Mesodermal cell (in vitro differentiated cells): Measurements from ENCODE around the gene USP49.
"Not testable (repeated sequence)": the region's sequence is repeated elsewhere in the genome, so short reads cannot be mapped to it uniquely, and the experiment has no call there.

Source experiments
- H3K27ac ChIP-seq: 2 replicates; pipeline ENCODE4 v1.7.0; 2013; ENCODE audit warnings: mild to moderate bottlenecking, low read depth, low read length, moderate library complexity; ENCODE audit not compliant: severe bottlenecking
- H3K36me3 ChIP-seq: 2 replicates; pipeline ENCODE4 v1.7.1; 2013; ENCODE audit warnings: mild to moderate bottlenecking, low read length, moderate library complexity; ENCODE audit not compliant: control insufficient read depth, insufficient read depth
- H3K4me1 ChIP-seq: one replicate; pipeline ENCODE4 v1.7.1; 2013; ENCODE audit warnings: mild to moderate bottlenecking, low read length; ENCODE audit not compliant: insufficient read depth, control insufficient read depth, poor library complexity, severe bottlenecking
- H3K4me3 ChIP-seq: 2 replicates; pipeline ENCODE4 v1.7.0; 2013; ENCODE audit warnings: low read length, control low read depth, mild to moderate bottlenecking; ENCODE audit not compliant: insufficient read depth, poor library complexity, severe bottlenecking; ENCODE audit errors: extremely low read depth
- H3K9me3 ChIP-seq: 2 replicates; pipeline ENCODE4 v1.7.1; 2013; ENCODE audit warnings: mild to moderate bottlenecking, low read length, moderate library complexity; ENCODE audit not compliant: control insufficient read depth
- WGBS, 2 experiments: methylation state at CpG; one replicate each; pipeline ENCODE4 v1.1.5; 2013; ENCODE audit warnings: missing lambda C conversion rate in 2 of 2; ENCODE audit not compliant: insufficient coverage in 2 of 2; 5-methylcytosine and 5-hydroxymethylcytosine counted together

USP49 gene

GRCh38 chr6:41811946-41812345, 83.2 kb downstream of the USP49 start:
- 91 to 96% methylated on average over 7 to 13 of the region's 13 CpGs for WGBS, 2 experiments
- H3K4me3 ChIP-seq, H3K9me3 ChIP-seq, H3K36me3 ChIP-seq, H3K4me1 ChIP-seq, H3K27ac ChIP-seq: not testable (repeated sequence)

- Histone ChIP-seq H3K27ac (no peak overlapping the region), H3K4me3 (no peak overlapping the region), H3K4me1 (no peaks in the 10 kb centered on the region), H3K36me3 (no peaks in the 10 kb centered on the region), H3K9me3 (no peaks in the 10 kb centered on the region)
- WGBS, 2 experiments, result 100% methylated on average over 1 of the region's 3 CpGs; no CpG with 5 or more reads in 1 of the 2 experiments
These were observed 84.1 kb downstream of the USP49 start for GRCh38 chr6:41811095-41811494.

GRCh38 chr6:41805830-41806774, 89.1 kb downstream of the USP49 start:
- H3K27ac ChIP-seq, result no peak overlapping the region
- no peaks in the 10 kb centered on the region for H3K4me1 ChIP-seq
- H3K4me3 ChIP-seq, result no peak overlapping the region
- H3K36me3 ChIP-seq, result no peaks in the 10 kb centered on the region
- WGBS, 2 experiments, result 96 to 98% methylated on average over 52 to 73 of the region's 74 CpGs
- no peaks in the 10 kb centered on the region for H3K9me3 ChIP-seq

DNA sequence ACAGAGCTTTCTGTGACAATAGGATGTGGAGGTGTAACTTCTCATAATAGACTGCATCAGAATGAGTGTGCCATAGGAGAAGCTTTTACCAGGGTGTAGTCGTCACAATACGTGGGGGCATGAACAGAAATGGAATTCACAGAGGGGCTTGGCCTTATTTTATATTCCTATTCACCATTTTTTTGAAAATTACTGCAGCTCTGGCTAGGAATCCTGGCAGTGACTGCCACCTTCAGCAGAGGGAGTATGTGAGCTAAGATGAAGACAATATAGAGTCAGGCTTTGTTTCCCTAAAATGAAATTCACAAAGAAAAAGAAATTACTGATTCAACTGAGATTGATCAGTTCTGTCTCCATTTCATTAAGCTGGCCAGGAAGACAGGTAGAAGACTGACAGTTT, 93.8 kb downstream of the USP49 start:
- H3K4me3 ChIP-seq, result no peak overlapping the region
- H3K4me1 ChIP-seq, result peaks cover 8% of the 10 kb centered on the region
- H3K36me3 ChIP-seq, result peaks cover 12% of the 10 kb centered on the region
- H3K27ac ChIP-seq, result no peak overlapping the region
- 69 to 100% methylated on average over 2 of the region's 2 CpGs for WGBS, 2 experiments
- no peaks in the 10 kb centered on the region for H3K9me3 ChIP-seq

GRCh38 chr6:41799559-41799911, 95.6 kb downstream of the USP49 start:
- Histone ChIP-seq H3K4me3 (no peak overlapping the region), H3K36me3 (peaks cover 29% of the 10 kb centered on the region), H3K27ac (no peak overlapping the region), H3K4me1 (peaks cover 8% of the 10 kb centered on the region), H3K9me3 (no peaks in the 10 kb centered on the region)
- WGBS, 2 experiments, result no CpG with 5 or more reads among the region's 2 CpGs

DNA sequence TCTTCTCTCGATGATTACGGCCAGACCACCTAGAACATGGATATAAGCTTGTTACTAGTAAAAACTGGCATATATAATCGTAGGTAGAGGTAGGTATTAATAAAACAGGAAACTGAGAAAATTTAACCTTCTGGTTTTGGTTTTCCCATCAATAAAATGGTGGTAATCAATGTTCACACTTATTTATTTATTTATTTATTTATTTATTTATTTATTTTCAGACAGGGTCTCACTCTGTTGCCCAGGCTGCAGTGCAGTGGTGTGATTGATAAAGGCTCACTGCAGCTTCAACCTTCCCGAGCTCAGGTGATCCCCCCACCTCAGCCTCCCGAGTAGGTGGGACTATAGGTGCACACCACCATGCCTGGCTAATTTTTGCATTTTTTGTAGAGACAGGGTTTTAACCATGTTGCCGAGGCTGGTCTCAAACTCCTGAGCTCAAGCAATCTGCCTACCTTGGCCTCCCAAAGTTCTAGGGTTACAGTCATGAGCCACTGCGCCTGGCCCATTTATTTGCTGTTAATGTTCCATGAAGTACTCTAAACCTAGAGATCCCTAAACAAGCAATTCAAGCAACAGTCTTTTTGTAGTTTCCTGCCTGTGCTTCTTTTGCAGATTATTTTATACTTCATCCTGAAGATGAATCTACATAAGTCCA, 96.1 kb downstream of the USP49 start:
- no peak overlapping the region for H3K27ac ChIP-seq
- no peaks in the 10 kb centered on the region for H3K9me3 ChIP-seq
- no peak overlapping the region for H3K4me3 ChIP-seq
- H3K4me1 ChIP-seq, result peaks cover 8% of the 10 kb centered on the region
- 95 to 96% methylated on average over 5 to 7 of the region's 7 CpGs for WGBS, 2 experiments
- peaks cover 32% of the 10 kb centered on the region for H3K36me3 ChIP-seq

- H3K36me3 ChIP-seq, result peaks cover 45% of the 10 kb centered on the region
- no peak overlapping the region for H3K4me3 ChIP-seq
- H3K9me3 ChIP-seq, result no peaks in the 10 kb centered on the region
- peaks cover 8% of the 10 kb centered on the region for H3K4me1 ChIP-seq
- no peak overlapping the region for H3K27ac ChIP-seq
- WGBS, 2 experiments, result 83% methylated on average over 1 of the region's 2 CpGs; no CpG with 5 or more reads in 1 of the 2 experiments
These were observed 98.7 kb downstream of the USP49 start for GRCh38 chr6:41796474-41796873.

DNA sequence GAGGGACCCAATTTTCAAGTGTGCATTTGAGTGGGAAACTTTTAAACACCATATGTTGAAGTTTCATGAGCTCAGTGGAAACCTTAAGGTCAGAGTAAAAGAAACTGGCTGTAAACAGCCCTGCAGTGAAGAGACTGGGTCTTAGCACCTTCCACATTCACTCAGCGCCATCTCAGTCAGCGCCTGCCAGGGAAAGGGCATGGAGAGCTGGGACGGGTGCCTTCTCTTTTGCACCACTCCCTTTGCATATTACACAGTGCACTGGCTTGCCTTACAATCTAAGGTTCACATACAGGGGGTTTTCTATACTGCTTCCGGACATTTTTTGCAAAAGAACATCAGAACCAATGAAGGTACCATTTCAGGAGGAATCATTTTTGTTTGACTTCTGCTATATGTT, 103.2 kb downstream of the USP49 start:
- H3K4me3 ChIP-seq, result no peak overlapping the region
- H3K4me1 ChIP-seq, result no peaks in the 10 kb centered on the region
- WGBS, 2 experiments, result 82 to 100% methylated on average over 3 of the region's 4 CpGs
- peaks cover 62% of the 10 kb centered on the region for H3K36me3 ChIP-seq
- no peak overlapping the region for H3K27ac ChIP-seq
- no peaks in the 10 kb centered on the region for H3K9me3 ChIP-seq

DNA sequence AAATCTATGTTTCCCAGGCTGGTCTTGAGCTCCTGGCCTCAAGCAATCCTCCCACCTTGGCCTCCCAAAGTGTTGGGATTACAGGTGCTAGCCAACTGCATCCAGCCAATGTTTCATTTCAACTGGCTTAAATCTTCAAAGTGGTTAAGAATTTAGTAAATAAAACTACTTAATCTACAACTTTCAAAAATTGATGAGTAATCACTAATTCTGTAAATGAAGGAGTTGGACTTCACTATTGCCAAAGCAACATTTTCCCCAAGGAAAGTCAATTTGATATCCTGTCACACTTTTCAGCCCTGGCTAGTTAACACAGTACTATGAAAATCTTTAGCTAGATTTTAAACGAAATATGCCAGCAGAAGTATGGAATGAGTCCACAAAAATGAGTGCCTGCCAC, 103.9 kb downstream of the USP49 start:
- Histone ChIP-seq H3K4me1 (no peaks in the 10 kb centered on the region), H3K9me3 (no peaks in the 10 kb centered on the region), H3K4me3 (no peak overlapping the region), H3K36me3 (peaks cover 62% of the 10 kb centered on the region), H3K27ac (no peak overlapping the region)
- no CpG with 5 or more reads among the region's 1 CpG for WGBS, 2 experiments

GRCh38 chr6:41790045-41790444, 105.1 kb downstream of the USP49 start:
- Histone ChIP-seq H3K4me1 (peaks cover 4% of the 10 kb centered on the region), H3K4me3 (no peak overlapping the region), H3K36me3 (peaks cover 54% of the 10 kb centered on the region), H3K9me3 (no peaks in the 10 kb centered on the region), H3K27ac (no peak overlapping the region)
- WGBS, 2 experiments, result 57 to 100% methylated on average over 1 of the region's 1 CpG

DNA sequence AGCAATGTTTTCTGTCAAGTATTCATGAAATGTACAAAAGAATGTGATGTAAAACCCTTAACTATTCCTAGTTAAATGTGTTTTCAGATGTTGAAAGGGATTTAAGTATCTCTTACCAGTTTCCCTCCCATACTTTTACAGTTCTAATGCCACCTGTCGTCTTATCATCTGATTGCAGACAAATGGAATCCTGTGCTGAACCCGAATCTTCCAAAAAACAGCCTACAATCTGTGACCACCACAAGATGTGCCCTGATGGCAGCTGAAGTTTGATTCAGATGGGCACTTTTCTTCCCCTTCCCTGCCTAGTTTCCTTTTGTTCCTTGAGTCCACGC, 105.8 kb downstream of the USP49 start:
- no peak overlapping the region for H3K4me3 ChIP-seq
- peaks cover 47% of the 10 kb centered on the region for H3K36me3 ChIP-seq
- peaks cover 4% of the 10 kb centered on the region for H3K4me1 ChIP-seq
- H3K27ac ChIP-seq, result no peak overlapping the region
- H3K9me3 ChIP-seq, result no peaks in the 10 kb centered on the region
- WGBS, 2 experiments, result 100% methylated on average over 2 to 3 of the region's 3 CpGs
